HCT116 (cell line): ENCODE measurements around the gene FAM81A. TPM values are rescaled to one million over a fixed set of nuclear protein-coding genes. Genes with fewer than 3 reads are reported as not detected.

Experiments used
- ATAC-seq: fragments of 200-7000 bp; cut with Tn5 transposase; 2 replicates; pipeline ENCODE4 v1.9.1; 2020; ENCODE audit warnings: mild to moderate bottlenecking, moderate library complexity
- BruUV-seq: library from RNA; stranded (reverse); fragments of 400-500 nt; replicated peaks from 2 replicates; lab custom pipeline; 2021; lab: Mats Ljungman, UMichigan
- CTCF ChIA-PET: fragments of 300-600 bp; sonication (Branson Sonifier 250); formaldehyde crosslinking; loops from one replicate; lab custom pipeline; 2021; ENCODE audit warnings: antibody characterized with exemption; lab: Charles Lee
- POLR2A ChIA-PET: fragments of 300-600, 350-600 bp; sonication (Branson Sonifier 250); formaldehyde crosslinking; loops from one replicate; lab custom pipeline; 2021; ENCODE audit warnings: antibody characterized with exemption; lab: Charles Lee
- RAD21 ChIA-PET, 2 experiments: fragments of 300-600 bp; sonication (Branson Sonifier 250); formaldehyde crosslinking; loops; one replicate each; lab custom pipeline; 2023; ENCODE audit warnings: low total read pairs in 2 of 2; ENCODE audit not compliant: uncharacterized antibody in 2 of 2, unreplicated experiment in 2 of 2, low non-redundant PET in 1 of 2; lab: Charles Lee
- DNase-seq: peaks from one replicate; pipeline ENCODE4 v3.0.0-alpha.2; 2010; ENCODE audit warnings: low read depth, low spot score
- H2AFZ ChIP-seq: fragments of 200-600 bp; shearing (Covaris generic), sonication (generic); 2 replicates; pipeline ENCODE4 v1.6.1; 2017; ENCODE audit warnings: low read depth, mixed run types, mixed read lengths, antibody characterized with exemption, low read length; ENCODE audit not compliant: poor library complexity, severe bottlenecking
- H3K27ac ChIP-seq: 2 replicates; pipeline ENCODE4 v1.5.1; 2012; ENCODE audit warnings: low read depth, low read length
- H3K27me3 ChIP-seq: fragments of 200-600 bp; sonication (generic); 2 replicates; pipeline ENCODE4 v1.6.1; 2016; ENCODE audit warnings: mixed run types, low read length, mixed read lengths; ENCODE audit not compliant: insufficient read depth
- H3K36me3 ChIP-seq, 2 experiments: fragments of 200-500 bp in 1 of 2; fragments of 200-600 bp in 1 of 2; sonication (Bioruptor generic) in 1 of 2; sonication (generic) in 1 of 2; 2 replicates each; pipeline versions ENCODE4 v1.5.1 to v1.6.1; 2014 to 2016; ENCODE audit warnings: low read length in 2 of 2, inconsistent platforms in 1 of 2, mixed read lengths in 1 of 2, mixed run types in 1 of 2; ENCODE audit not compliant: insufficient read depth in 2 of 2, control insufficient read depth in 1 of 2
- H3K4me1 ChIP-seq, 2 experiments: fragments of 200-600 bp in 1 of 2; sonication (generic) in 1 of 2; 2 replicates each; pipeline versions ENCODE4 v1.5.1 to v1.6.1; 2012 to 2017; ENCODE audit warnings: low read length in 2 of 2, inconsistent platforms in 1 of 2, mild to moderate bottlenecking in 1 of 2, mixed read lengths in 1 of 2, mixed run types in 1 of 2, moderate library complexity in 1 of 2; ENCODE audit not compliant: insufficient read depth in 2 of 2, control insufficient read depth in 1 of 2
- H3K4me2 ChIP-seq: fragments of 200-600 bp; sonication (generic); 2 replicates; pipeline ENCODE4 v1.6.1; 2017; ENCODE audit warnings: mixed run types, low read length, mixed read lengths
- H3K4me3 ChIP-seq, 2 experiments: fragments of 200-600 bp in 1 of 2; sonication (generic) in 1 of 2; replicated peaks in 1 of 2; 2 replicates each; pipeline ENCODE4 v1.5.1; 2011 to 2016; ENCODE audit warnings: low read length in 2 of 2, control low read depth in 1 of 2, low read depth in 1 of 2, mild to moderate bottlenecking in 1 of 2, mixed read lengths in 1 of 2, mixed run types in 1 of 2
- H3K79me2 ChIP-seq: fragments of 200-600 bp; sonication (generic); 2 replicates; pipeline ENCODE4 v1.6.1; 2017; ENCODE audit warnings: mild to moderate bottlenecking, mixed run types, low read length, moderate library complexity, mixed read lengths; ENCODE audit not compliant: insufficient read depth
- H3K9ac ChIP-seq: fragments of 200-600 bp; sonication (generic); 2 replicates; pipeline ENCODE4 v1.6.1; 2016; ENCODE audit warnings: low read length, mixed read lengths
- H3K9me2 ChIP-seq: fragments of 200-600 bp; sonication (generic), shearing (Covaris generic); 2 replicates; pipeline ENCODE4 v1.6.1; 2017; ENCODE audit warnings: mixed run types, mild to moderate bottlenecking, moderate library complexity; ENCODE audit not compliant: insufficient read depth
- H3K9me3 ChIP-seq, 2 experiments: fragments of 200-500 bp in 1 of 2; fragments of 200-600 bp in 1 of 2; sonication (Bioruptor generic) in 1 of 2; sonication (generic) in 1 of 2; 2 replicates each; pipeline ENCODE4 v1.6.1; 2014 to 2017; ENCODE audit warnings: low read length in 2 of 2, mixed read lengths in 2 of 2, inconsistent platforms in 1 of 2, low read depth in 1 of 2, mild to moderate bottlenecking in 1 of 2, mixed run types in 1 of 2, moderate library complexity in 1 of 2; ENCODE audit not compliant: control insufficient read depth in 1 of 2, insufficient read depth in 1 of 2
- H4K20me1 ChIP-seq: fragments of 200-600 bp; sonication (generic), shearing (Covaris generic); 2 replicates; pipeline ENCODE4 v1.6.1; 2017; ENCODE audit warnings: mixed run types, mild to moderate bottlenecking, moderate library complexity; ENCODE audit not compliant: insufficient read depth
- CBX3 ChIP-seq: IDR thresholded peaks from 2 replicates; pipeline ENCODE4 v1.6.1; 2012; ENCODE audit warnings: low read depth
- CEBPB ChIP-seq: IDR thresholded peaks from 2 replicates; pipeline ENCODE4 v1.6.1; 2012; ENCODE audit warnings: low read depth
- EGR1 ChIP-seq: IDR thresholded peaks from 2 replicates; pipeline ENCODE4 v1.6.1; 2012; ENCODE audit warnings: low read depth
- ELF1 ChIP-seq: IDR thresholded peaks from 2 replicates; pipeline ENCODE4 v1.6.1; 2012; ENCODE audit warnings: low read depth, borderline replicate concordance
- EZH2phosphoT487 ChIP-seq: fragments of 200-600 bp; IDR thresholded peaks from 2 replicates; pipeline ENCODE4 v1.6.1; 2018; ENCODE audit warnings: antibody characterized with exemption, borderline replicate concordance
- FOSL1 ChIP-seq: IDR thresholded peaks from 2 replicates; pipeline ENCODE4 v1.6.1; 2012; ENCODE audit warnings: low read depth
- JUND ChIP-seq: IDR thresholded peaks from 2 replicates; pipeline ENCODE4 v1.6.1; 2012
- POLR2A ChIP-seq: IDR thresholded peaks from 2 replicates; pipeline ENCODE4 v1.7.0; 2011; ENCODE audit warnings: borderline replicate concordance; ENCODE audit not compliant: insufficient read depth, insufficient read length; ENCODE audit errors: extremely low read depth
- POLR2AphosphoS5 ChIP-seq: IDR thresholded peaks from 2 replicates; pipeline ENCODE4 v1.6.1; 2011; ENCODE audit warnings: mild to moderate bottlenecking, low read depth, low read length, moderate library complexity
- RAD21 ChIP-seq: IDR thresholded peaks from 2 replicates; pipeline ENCODE4 v1.6.1; 2012; ENCODE audit warnings: low read depth, mild to moderate bottlenecking
- SP1 ChIP-seq: IDR thresholded peaks from 2 replicates; pipeline ENCODE4 v1.6.1; 2012; ENCODE audit warnings: low read depth
- TCF7L2 ChIP-seq: IDR thresholded peaks from 2 replicates; pipeline ENCODE4 v1.7.0; 2011; ENCODE audit warnings: borderline replicate concordance, inconsistent platforms; ENCODE audit not compliant: insufficient read depth, insufficient read length; ENCODE audit errors: extremely low read depth
- YY1 ChIP-seq: IDR thresholded peaks from 2 replicates; pipeline ENCODE4 v1.6.1; 2011; ENCODE audit warnings: low read length, low read depth, moderate library complexity, mild to moderate bottlenecking; ENCODE audit not compliant: insufficient replicate concordance; ENCODE audit errors: extremely low read depth
- ZFX ChIP-seq: fragments of 450-650 bp; IDR thresholded peaks from 2 replicates; pipeline ENCODE4 v1.6.1; 2017
- ZNF274 ChIP-seq: fragments of 200-500 bp; sonication (Bioruptor generic); IDR thresholded peaks from 2 replicates; pipeline ENCODE4 v1.6.1; 2014; ENCODE audit warnings: mild to moderate bottlenecking, low read depth, low read length, inconsistent platforms
- intact Hi-C: fragments of 100-400 bp; cut with micrococcal nuclease; formaldehyde crosslinking; loops from 2 replicates; pipeline ENCODE4 v1.10.0; 2022
- total RNA-seq: library from RNA; stranded (reverse); gene quantifications from one replicate; pipeline ENCODE4 v1.2.1, GENCODE V29; 2021; ENCODE audit not compliant: unreplicated experiment
- TF ChIP-seq, protein P1 (sequence below), 3 experiments: fragments of 200-600 bp in 1 of 3; sonication (generic) in 1 of 3; IDR thresholded peaks in 2 of 3; conservative IDR thresholded peaks in 1 of 3; 2 replicates each; pipeline ENCODE4 v1.5.1; 2012 to 2017; ENCODE audit warnings: low read depth in 2 of 3, low read length in 2 of 3, antibody characterized with exemption in 1 of 3, borderline replicate concordance in 1 of 3, control low read depth in 1 of 3, mild to moderate bottlenecking in 1 of 3, mixed read lengths in 1 of 3, mixed run types in 1 of 3, moderate library complexity in 1 of 3; ENCODE audit not compliant: insufficient read depth in 1 of 3
- TF ChIP-seq, protein P2 (sequence below): IDR thresholded peaks from 2 replicates; pipeline ENCODE4 v1.6.1; 2012
- TF ChIP-seq, protein P3 (sequence below): IDR thresholded peaks from 2 replicates; pipeline ENCODE4 v1.6.1; 2011; ENCODE audit warnings: mild to moderate bottlenecking, low read length, moderate library complexity; ENCODE audit not compliant: insufficient replicate concordance; ENCODE audit errors: extremely low read depth
- TF ChIP-seq, protein P4 (sequence below): IDR thresholded peaks from 2 replicates; pipeline ENCODE4 v1.6.1; 2012

FAM81A gene
- total RNA-seq, 1 experiment from 2014 or later, result 6.6 TPM

DNA sequence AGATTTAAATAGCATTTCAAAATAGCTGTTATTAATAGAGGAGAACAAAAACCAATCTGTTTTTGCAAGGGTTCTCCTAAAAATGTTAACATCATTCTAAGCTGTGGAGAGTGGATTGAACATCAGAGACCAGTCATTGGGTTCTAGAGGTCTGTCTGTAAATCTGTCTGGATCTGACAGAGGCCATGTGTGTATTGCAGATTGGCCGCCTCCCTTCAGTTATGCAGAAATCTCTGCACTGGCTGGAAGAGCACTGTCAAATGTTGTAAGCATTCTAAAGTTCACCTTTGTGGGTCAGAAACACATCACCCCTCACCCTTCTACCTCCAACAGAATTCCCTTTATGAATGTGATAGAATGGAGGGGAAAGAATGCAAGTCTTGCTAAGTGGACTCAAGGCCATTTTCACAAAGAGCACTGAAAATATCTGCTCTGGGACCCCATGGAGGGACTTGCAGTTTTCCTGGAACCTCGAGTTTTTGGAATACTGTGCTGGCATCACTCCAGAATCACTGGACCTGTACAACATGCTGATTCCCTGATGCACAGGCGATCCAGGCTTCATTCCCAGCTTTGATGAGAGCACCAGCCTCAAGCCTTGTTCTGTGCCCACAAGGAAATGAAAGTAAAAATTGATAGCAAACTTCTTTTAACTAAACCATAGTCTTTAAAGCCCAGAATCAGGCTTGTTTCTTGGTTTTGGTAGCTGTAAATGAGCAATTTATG, 8.4 kb downstream of the FAM81A start:
- no peaks in the 10 kb centered on the region for H3K79me2 ChIP-seq
- no peak overlapping the region for H2AFZ ChIP-seq
- no peaks in the 10 kb centered on the region for H3K36me3 ChIP-seq
- ChIA-PET POLR2A (no interaction called here), RAD21 (no interaction called here), CTCF (no interaction called here)
- H4K20me1 ChIP-seq, result no peaks in the 10 kb centered on the region
- H3K4me1 ChIP-seq, result no peaks in the 10 kb centered on the region
- no peak overlapping the region for H3K9ac ChIP-seq
- TF ChIP-seq ZFX (no peak), RAD21 (no peak), YY1 (no peak), FOSL1 (no peak), CEBPB (no peak), CBX3 (no peak), EGR1 (no peak), POLR2AphosphoS5 (no peak), EZH2phosphoT487 (no peak), ELF1 (no peak), JUND (no peak), TCF7L2 (no peak), POLR2A (no peak), SP1 (no peak), ZNF274 (no peak)
- TF ChIP-seq, protein P1, sequence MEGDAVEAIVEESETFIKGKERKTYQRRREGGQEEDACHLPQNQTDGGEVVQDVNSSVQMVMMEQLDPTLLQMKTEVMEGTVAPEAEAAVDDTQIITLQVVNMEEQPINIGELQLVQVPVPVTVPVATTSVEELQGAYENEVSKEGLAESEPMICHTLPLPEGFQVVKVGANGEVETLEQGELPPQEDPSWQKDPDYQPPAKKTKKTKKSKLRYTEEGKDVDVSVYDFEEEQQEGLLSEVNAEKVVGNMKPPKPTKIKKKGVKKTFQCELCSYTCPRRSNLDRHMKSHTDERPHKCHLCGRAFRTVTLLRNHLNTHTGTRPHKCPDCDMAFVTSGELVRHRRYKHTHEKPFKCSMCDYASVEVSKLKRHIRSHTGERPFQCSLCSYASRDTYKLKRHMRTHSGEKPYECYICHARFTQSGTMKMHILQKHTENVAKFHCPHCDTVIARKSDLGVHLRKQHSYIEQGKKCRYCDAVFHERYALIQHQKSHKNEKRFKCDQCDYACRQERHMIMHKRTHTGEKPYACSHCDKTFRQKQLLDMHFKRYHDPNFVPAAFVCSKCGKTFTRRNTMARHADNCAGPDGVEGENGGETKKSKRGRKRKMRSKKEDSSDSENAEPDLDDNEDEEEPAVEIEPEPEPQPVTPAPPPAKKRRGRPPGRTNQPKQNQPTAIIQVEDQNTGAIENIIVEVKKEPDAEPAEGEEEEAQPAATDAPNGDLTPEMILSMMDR (IDR thresholded peaks at IDR 0.05 in 2 of 3, conservative IDR thresholded peaks at IDR 0.05 in 1 of 3; ENCODE audit: borderline replicate concordance in 1 of 3, insufficient read depth in 1 of 3, low read depth in 2 of 3, low read length in 2 of 3), result no peak
- TF ChIP-seq, protein P2, sequence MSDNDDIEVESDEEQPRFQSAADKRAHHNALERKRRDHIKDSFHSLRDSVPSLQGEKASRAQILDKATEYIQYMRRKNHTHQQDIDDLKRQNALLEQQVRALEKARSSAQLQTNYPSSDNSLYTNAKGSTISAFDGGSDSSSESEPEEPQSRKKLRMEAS, result no peak
- TF ChIP-seq, protein P3, sequence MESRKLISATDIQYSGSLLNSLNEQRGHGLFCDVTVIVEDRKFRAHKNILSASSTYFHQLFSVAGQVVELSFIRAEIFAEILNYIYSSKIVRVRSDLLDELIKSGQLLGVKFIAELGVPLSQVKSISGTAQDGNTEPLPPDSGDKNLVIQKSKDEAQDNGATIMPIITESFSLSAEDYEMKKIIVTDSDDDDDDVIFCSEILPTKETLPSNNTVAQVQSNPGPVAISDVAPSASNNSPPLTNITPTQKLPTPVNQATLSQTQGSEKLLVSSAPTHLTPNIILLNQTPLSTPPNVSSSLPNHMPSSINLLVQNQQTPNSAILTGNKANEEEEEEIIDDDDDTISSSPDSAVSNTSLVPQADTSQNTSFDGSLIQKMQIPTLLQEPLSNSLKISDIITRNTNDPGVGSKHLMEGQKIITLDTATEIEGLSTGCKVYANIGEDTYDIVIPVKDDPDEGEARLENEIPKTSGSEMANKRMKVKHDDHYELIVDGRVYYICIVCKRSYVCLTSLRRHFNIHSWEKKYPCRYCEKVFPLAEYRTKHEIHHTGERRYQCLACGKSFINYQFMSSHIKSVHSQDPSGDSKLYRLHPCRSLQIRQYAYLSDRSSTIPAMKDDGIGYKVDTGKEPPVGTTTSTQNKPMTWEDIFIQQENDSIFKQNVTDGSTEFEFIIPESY, result no peak
- TF ChIP-seq, protein P4, sequence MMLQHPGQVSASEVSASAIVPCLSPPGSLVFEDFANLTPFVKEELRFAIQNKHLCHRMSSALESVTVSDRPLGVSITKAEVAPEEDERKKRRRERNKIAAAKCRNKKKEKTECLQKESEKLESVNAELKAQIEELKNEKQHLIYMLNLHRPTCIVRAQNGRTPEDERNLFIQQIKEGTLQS, result no peak
- DNase-seq (no peak), ATAC-seq (no peak)
- no peaks in the 10 kb centered on the region for H3K9me2 ChIP-seq
- no TSS peak for BruUV-seq
- no peak overlapping the region for H3K4me3 ChIP-seq
- H3K4me2 ChIP-seq, result no peak overlapping the region
- no peaks in the 10 kb centered on the region for H3K9me3 ChIP-seq
- intact Hi-C loops, result no loop called here
- H3K27ac ChIP-seq, result no peak overlapping the region
- H3K27me3 ChIP-seq, result no peaks in the 10 kb centered on the region
